Epithelial cell of prostate (primary cell): ENCODE measurements around the gene C14orf180.
"Not testable (repeated sequence)": the region's sequence is repeated elsewhere in the genome, so short reads cannot be mapped to it uniquely, and the experiment has no call there.

Source experiments
- DNase-seq: peaks from one replicate; pipeline ENCODE4 v3.0.0-alpha.2; 2011; ENCODE audit warnings: low read depth, low spot score
- H3K27ac ChIP-seq: fragments of 450-650 bp; 2 replicates; pipeline ENCODE4 v1.5.1; 2017; ENCODE audit warnings: mild to moderate bottlenecking

C14orf180 gene

DNA sequence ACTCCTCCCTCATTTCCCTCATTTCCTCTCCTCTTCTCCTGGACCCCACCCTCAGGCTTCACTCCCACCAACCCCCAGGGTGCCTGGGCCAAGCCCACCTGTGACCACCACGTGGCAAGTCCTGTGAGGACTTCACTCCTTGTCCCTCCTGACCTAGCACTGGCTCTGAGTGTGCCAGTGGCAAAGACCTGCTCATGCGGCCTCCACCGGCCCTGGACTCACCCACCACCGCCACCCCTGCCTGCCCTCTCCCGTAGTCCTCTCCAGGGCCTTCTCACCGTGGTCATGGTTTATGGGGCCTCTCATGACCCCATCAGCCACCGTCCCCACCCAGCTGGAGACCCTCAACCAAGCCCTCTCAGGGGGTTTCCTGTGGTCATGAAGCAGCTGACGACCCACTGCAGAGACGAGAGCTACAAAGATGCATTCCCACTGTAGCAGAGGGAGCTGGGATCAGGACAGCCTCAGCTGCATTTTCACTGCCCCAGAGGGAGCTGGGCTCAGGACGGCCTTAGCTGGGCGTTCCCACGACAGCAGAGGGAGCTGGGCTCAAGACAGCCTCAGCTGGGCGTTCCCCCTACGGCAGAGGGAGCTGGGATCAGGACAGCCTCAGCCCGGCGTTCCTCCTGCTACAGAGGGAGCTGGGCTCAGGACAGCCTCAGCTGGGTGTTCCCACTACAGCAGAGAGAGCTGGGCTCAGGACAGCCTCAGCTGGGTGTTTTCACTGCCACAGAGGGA, 3.2 kb upstream of the C14orf180 start:
- H3K27ac ChIP-seq: no peak overlapping the region
- DNase-seq: no peak

DNA sequence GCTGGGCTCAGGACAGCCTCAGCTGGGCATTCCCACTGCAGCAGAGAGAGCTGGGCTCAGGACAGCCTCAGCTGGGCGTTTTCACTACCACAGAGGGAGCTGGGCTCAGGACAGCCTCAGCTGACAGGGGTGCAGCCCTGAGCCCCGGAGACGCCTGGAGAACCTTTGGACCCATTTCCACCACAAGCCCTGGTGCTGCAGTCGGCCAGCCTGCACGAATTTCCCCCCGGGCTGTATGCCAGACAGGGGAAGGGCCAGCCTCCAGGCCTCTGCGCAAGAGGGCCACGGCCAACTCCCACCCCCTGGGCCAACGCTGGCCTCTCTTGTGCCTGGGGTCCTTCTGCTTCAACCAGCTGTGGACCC, 2.6 kb upstream of the C14orf180 start:
- H3K27ac ChIP-seq: no peak overlapping the region
- no peak for DNase-seq

DNA sequence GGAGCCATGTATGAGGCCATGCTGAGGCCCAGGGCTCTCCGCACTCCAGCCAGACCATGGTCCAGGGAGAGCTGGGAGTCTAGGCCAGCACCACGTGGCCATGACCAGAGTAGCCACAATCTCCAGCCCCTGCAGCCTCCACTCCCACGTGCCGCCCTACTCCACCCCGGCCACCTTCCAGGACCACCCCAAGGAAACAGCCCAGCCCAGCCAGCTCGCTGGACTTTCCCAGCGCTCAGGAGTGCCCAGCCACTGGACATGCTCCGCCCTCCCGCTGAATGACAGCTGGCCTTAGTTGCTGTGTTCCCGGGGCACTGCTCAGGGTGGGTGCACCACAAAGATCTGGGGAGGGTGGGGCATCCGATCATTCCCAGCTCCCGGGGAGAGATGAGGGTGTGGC, 2.1 kb upstream of the C14orf180 start:
- no peak overlapping the region for H3K27ac ChIP-seq
- DNase-seq: no peak

DNA sequence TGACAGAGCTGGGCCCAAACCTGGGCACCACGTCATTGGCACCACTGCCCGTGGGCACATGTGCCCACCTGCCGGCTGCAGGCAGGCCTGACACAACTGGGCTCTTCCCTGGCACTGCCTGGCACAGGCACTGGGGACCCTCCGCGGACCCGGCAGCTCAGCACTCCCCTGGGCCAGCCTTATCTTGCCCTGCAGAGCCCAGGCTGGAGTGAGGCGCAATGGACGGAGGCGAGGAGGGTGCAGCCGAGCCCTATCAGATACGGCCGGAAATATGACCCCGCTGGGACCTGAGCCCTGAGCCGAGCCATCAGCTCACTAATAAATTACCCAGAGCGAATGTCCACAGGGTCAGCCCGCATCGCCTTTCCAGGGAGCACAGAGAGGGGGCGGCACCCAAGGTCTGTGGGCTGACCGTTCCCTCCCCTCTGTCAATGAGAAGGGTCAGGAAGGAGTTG, 1.7 kb upstream of the C14orf180 start:
- no peak overlapping the region for H3K27ac ChIP-seq
- DNase-seq: no peak

DNA sequence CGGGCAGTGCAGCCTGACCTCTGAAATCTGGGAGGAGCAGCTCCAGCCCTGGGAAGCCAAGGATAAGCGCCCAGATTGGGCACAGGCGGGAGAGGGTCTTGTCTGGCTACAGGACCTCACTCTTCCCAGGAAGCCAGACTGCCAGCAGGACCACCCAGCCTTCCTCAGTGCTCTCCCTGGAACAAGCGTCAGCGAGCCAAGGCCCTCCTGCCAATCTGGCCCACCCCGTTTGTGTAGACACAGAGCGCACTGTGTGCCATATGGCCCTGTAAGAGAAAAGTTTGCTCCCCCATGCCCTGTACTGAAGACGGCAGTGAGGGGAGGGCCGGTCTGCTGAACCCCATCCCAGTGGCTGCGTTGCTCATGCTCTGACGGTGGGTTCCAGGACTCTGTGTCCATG, 1.2 kb upstream of the C14orf180 start:
- no peak overlapping the region for H3K27ac ChIP-seq
- no peak for DNase-seq

DNA sequence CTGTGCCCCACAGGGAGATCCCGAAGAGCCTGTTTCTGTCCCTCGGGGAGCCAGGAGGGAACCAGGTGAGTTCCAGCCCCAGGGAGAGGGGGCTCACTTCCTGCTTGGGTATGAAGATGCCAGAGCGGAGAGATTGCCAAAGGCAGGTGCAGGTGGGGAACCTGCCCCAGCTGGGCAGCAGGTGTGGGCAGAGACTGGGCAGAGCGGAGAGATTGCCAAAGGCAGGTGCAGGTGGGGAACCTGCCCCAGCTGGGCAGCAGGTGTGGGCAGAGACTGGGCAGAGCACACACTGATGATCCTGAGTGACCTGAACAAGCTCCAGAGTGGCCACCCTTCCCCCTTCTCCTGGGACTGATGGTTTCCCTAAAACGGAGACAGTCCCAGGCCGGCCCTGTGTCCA, 375 bp downstream of the C14orf180 start:
- not testable (repeated sequence) for H3K27ac ChIP-seq, DNase-seq

DNA sequence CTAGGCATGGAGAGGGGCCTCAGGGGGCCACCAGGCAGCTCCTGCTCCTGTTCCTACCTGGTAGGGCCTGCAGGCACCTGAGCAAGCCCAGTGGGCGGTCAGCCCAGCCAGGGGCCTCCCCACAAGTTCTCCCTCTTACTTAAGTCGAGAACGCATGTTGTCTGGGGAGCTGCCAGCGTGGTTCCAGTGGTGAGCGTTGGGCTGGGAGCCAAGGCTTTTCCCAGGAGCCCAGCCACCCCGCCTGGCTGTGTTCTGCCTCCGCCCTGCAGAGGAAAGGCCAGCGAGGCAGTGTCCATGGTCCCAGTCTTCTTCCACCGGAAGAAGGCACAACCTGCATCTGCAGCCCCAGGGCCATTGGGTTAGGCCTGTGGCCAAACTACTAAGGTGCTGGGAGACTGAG, 1.4 kb downstream of the C14orf180 start:
- H3K27ac ChIP-seq: no peak overlapping the region
- no peak for DNase-seq

DNA sequence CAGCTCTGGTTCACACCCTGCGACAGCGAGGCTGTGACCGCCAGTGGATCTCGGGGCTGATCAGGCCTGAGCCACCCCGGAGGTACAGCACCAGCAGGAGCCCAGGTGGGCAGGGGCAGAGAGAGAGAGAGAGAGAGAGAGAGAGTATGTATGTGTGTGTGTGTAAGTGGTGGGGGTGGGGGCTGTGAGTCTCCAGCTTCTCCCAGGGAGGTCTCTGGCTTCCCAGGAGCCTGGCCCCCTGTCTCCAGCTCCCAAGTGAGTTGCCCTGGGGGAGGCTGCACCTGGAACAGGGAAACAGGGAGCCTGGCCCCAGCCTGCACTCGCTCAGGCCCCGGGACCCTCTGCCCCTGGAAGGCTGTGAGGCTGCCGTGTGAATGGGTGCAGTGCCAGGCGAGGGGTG, 2.0 kb downstream of the C14orf180 start:
- H3K27ac ChIP-seq: no peak overlapping the region
- DNase-seq: no peak

DNA sequence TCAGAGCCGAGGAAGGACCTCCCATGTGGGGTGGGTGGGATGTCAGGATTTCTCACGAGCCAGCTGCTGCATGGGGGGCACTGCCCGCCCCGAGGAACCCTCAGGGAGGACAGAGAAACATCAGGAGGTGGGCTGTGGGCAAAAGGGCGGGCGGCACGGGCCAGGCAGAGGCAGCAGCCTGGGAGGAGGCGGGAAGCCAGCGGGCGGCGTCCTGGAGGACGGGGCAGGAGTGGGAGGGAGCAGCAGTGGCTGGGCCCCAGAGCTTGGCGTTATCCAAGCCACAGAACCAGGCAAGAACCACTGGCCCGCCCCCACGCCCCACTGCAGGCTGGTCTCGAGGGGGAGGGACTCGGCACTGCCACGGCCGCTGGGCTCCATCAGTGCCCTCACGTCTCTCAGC, 2.4 kb downstream of the C14orf180 start:
- no peak for DNase-seq
- no peak overlapping the region for H3K27ac ChIP-seq

DNA sequence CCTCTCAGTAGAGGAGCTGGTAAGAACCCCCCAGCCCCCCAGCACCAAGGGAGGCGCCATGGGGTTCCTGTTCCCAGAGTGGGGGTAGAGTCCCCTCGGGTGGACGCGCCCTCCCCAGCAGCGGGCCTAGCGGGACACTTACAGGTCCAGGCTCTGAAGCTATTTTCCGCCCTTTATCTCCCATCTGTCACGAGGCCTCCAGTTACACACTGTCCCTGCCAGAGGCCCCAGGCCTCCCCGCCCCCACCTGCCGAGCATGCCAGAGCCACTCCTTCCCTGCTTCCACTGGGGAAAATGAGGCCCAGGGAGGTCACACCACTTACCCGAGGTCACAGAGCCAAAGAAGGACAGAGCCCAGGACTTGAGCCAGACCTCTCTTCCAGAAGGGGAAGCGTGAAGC, 3.1 kb downstream of the C14orf180 start:
- DNase-seq: no peak
- H3K27ac ChIP-seq: no peak overlapping the region

DNA sequence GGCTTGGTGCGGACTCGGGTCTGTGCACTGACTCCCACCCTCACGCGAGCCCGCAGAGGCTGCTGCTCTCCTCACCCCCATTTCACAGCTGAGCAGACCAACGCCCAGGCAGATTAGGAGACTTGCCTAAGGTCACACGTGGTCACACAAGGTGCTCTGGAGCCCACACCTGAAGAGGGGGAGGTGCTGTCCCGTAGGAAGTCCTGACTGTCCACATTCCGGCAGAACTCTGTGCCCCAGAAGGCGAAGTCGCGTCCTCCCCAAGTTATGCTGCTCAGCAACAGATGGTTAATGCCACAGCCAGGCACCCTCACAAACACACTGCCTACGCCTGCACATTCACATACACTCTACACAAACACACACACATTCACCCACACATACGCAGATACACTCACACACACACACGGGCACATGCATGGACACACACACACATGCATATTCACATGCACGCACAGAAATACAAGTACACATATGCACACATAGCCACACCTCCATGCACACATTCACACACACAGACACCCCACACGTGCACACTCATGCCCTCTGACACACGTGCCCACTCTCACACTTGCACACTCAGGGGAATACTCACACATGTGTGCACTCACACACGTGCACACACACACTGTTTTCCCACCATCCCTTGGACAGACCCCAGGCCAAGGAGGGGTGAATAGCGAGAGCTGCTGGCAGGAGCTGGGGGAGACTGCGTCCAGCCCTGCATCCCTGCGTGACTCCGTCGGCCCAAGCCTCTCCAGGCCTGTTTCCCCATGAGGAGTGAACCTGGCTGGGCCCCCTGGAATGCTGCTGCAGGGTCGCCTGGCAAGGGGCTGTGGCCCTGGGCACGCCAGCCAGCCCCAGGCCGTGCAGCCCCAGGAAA, 4.1 kb downstream of the C14orf180 start:
- H3K27ac ChIP-seq: no peak overlapping the region

DNA sequence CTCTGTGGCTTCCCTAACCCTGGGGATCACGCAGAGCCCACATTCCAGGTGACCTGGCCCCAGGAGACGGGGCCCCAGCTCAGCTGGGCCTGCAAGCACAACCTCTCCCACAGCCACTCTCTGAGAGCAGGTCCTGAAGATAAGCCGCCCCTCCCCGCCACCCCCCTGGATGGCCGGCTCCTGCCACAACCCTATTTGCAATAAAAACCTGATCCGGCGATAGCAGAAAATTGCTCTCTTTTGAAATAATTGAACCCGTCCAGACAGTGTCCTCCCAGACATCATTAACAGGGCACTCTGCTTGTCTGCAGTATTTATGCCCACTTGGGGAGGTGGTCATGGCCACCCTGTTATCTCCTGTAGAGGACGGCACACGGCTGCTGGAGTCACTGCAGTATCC, 5.0 kb downstream of the C14orf180 start:
- H3K27ac ChIP-seq: no peak overlapping the region
- DNase-seq: no peak

More for the DNA sequence above, 4.1 kb downstream of the C14orf180 start:
- no peak for DNase-seq

DNA sequence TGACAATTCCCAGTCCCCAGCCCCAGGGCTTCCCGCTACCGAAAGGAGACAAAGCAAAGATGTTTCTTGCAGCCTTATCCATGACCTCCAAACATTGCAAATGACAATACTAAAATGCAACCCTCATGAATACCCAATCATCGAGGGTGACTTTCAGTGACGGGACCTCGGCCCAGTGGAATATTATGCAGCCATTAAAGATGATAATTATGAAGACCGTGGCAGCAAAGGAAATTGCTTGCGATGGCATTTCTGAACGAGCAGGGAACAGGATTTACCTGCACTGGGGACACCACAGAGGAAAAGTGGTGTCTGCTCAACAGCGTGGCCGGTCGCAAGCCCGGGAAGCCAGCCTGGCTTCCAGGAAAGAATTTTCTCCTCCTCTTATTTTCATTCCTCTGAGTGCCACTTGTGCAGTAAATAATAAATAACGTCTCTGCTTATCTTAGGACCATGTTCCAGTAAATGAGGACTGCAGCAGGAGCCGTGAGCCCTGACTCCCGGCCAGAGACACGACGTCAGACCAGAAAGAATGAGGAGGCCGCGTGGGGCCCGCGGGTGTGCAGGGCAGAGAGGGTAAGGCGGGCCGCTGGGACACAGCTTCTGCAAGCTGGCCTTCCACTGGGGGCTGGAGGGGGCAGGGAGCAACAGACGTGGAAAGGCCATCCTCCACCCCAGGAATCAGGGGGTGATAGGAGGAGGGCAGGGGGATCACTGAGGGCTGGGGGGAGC, 6.6 kb downstream of the C14orf180 start:
- no peak for DNase-seq
- H3K27ac ChIP-seq: no peak overlapping the region

DNA sequence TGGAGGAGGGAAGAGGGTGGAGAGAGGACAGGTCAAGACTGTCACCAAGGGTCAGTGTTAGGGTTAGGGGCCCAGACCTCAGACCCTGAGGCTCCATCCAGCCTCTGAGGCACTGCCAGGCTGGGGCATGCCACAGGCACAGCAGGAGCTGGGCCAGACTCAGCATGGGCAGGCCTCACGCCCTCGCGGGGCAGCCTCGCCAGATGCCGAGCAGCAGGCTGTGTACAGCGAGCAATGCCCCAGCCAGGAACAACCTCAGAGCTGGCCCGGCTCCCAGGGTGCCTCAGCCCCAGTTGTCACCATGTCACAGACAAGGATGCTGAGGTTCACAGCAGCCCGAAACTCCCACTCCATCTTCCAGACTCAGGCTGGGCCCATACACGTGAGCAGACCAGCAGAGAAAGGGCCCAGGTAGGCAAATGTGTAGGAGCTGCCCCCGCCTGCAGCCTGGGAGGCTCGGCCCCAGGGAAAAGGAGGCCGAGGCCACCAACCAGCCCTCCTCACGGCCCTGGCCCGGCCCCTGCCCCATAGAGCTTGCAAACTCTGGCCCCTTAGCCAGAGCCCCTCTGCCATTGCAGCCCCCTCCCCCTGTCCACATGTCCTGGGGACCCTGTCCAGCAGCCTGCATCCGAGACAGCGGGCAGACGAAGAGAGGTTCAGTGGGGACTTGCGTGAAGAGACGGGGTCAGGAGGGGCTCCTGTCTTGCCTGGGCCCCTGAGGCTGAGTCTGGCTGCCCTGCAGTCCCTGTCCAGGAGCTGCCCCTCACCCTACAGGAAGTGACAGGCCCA, 7.5 kb downstream of the C14orf180 start:
- DNase-seq: no peak
- no peak overlapping the region for H3K27ac ChIP-seq

DNA sequence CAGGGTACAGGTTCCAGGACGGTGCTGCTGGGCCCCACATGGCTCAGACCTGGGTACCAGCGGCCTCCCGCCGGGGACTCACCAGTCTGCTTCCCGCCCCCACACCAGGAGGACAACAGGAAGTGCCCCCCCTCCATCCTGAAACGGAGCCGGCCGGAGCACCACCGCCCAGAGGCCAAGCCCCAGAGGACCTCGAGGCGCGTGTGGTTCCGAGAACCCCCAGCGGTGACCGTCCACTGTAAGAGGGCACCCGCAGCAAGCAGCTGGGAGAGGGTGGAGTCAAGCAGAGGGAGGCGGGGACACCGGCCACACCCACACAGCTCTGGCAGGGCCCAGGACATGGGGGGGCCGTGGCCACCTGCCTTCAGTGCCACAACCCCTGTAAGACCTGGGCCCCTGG, 8.1 kb downstream of the C14orf180 start:
- no peak for DNase-seq
- no peak overlapping the region for H3K27ac ChIP-seq

DNA sequence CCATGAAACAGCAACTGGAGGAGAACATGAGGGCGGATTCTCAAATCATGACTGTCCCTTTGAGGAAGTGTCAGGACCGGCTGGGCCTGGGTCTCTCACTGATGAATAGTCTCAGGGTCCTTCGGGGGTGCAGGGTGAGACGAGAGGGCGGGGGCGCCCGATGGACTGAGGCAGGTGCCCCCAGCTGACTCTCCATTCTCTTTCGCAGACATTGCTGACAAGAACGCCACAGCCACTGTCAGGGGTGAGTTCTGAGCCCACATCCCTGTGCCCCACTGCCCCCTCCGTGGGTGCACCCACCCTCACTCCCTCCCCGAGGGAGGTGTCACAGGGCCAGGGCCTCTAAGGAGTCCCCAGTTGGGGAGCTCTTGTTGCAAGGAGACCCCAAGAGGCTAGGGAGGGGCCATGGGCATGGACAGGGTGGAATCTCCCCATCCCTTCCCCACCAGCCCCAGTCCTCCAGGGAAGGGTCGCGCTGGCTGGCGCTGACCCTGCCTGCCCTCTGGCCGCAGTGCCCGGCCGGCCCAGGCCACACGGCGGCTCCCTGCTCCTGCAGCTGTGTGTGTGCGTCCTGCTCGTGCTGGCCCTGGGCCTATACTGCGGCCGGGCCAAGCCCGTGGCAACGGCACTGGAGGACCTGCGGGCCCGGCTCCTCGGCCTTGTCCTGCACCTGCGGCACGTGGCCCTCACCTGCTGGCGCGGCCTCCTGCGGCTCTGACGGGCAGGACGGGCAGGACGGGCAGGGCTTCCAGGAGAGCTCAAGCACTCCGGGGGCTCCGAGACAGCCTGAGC, 8.7 kb downstream of the C14orf180 start:
- no peak for DNase-seq
- H3K27ac ChIP-seq: no peak overlapping the region

DNA sequence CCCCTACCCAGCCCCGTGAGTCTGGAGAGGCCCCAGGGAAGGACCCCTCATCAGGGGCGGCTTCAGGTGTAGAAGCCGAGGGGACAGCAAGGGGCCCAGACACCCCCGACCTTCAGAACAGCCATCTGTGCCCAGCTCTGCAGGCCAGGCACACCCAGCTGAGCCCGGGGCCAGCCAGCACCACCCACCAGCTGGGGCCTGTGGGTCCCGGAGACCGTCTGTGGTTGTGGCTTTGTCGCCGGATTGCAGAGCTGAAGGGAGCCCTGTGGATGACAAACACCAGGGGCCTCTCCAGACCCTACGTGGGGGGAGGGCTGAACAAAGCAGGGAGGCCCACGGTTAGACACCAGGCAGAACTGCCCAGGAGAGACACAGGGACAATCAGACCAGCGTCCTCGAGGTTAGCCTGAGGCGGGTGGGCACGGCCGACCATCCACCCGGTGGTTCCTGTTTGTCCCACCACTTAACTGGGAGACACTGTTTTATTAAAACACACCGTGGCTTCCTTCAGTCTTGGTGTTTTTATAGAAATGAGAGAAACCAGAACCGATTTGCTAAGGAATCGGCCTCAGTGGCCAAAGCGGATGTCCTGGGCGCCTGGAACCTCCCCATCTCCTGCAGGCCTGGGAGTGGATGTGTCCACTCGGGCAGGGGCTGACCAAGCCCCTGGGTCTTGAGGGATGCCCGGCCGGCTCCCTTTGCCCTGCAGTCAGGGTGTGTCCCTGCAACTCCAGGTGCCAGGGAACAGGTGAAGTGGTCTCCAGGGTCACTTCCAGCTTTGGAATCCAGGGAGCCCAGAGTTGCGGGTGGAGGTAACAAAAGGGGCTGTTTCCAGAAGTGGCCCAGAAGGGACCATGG, 10.0 kb downstream of the C14orf180 start:
- no peak overlapping the region for H3K27ac ChIP-seq
- no peak for DNase-seq

DNA sequence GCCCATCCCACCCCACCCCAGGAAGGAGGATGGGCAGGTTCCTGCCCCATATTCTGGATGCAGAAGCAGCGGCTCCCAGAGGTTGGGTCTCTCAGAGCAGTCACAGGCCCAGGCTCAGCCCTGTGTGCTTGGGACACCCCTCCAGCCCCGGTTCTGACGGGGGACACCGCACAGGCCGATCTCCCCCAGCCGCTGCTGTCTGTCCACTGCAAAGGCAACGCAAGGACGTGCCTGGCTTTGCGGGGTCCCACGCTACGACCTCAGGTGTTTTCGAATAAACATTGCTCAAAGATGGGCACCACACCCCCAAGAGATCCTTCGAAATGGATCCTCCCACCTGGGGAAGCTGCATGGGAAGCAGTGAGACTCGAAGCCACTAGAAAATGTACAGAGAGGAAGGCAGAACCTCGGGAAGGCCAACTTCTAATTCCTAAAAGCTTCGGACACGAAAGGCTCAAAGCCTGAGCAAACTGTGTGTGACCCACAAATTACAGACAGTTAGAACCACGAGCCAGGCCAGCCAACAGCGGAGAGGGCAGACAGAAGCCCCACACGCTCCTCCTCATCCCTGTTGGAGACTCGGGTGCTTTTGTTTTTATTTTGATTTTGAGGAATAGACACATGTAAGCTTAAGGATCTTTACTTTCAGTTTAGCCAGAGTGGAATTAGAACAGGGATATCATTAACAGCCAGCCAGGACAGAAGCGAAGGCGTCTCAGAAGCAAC, 10.8 kb downstream of the C14orf180 start:
- no peak overlapping the region for H3K27ac ChIP-seq
- no peak for DNase-seq
